Ovary (tissue), 9 donors: ENCODE results near the gene NFASC. TPM values are rescaled to one million over a fixed set of nuclear protein-coding genes. Genes with fewer than 3 reads are reported as not detected.
A peak's percentile ranks its signal among the peaks of the same experiment; 100 is the strongest.

Experiments
- DNase-seq, 5 donors: peaks; one replicate each; pipeline ENCODE4 v3.0.0-alpha.2; 2019 to 2020
- H3K27ac ChIP-seq, 2 donors: fragments of 200-600 bp; one replicate each; pipeline versions ENCODE4 v1.5.1 to v1.8.0; 2019 to 2022
- H3K27me3 ChIP-seq: fragments of 200-600 bp; one replicate; pipeline ENCODE4 v1.8.0; 2022
- H3K36me3 ChIP-seq: fragments of 200-600 bp; sonication (generic); one replicate; pipeline ENCODE4 v1.5.1; 2019
- H3K4me1 ChIP-seq: one replicate; pipeline ENCODE4 v1.8.1; 2013; ENCODE audit warnings: mild to moderate bottlenecking, moderate library complexity; ENCODE audit not compliant: insufficient read depth
- H3K4me3 ChIP-seq: fragments of 200-600 bp; sonication (generic); one replicate; pipeline ENCODE4 v1.5.1; 2017
- H3K9me3 ChIP-seq, 2 donors: fragments of 200-600 bp in 1 of 2; sonication (generic) in 1 of 2; one replicate each; pipeline versions ENCODE4 v1.5.1 to v1.8.1; 2013 to 2019; ENCODE audit warnings: mild to moderate bottlenecking in 1 of 2, moderate library complexity in 1 of 2
- CTCF ChIP-seq, 3 donors: fragments of 450-650 bp in 2 of 3; fragments of 200-600 bp in 1 of 3; IDR thresholded peaks; one replicate each; pipeline versions ENCODE4 v1.5.1 to v1.8.0; 2016 to 2022; ENCODE audit warnings: antibody characterized with exemption in 3 of 3, mild to moderate bottlenecking in 1 of 3
- EP300 ChIP-seq: sonication (generic); formaldehyde crosslinking; IDR thresholded peaks from one replicate; pipeline ENCODE4 v1.6.1; 2017; ENCODE audit warnings: antibody characterized with exemption
- POLR2A ChIP-seq: fragments of 450-650 bp; IDR thresholded peaks from one replicate; pipeline ENCODE4 v1.6.1; 2017; ENCODE audit warnings: antibody characterized with exemption, mild to moderate bottlenecking, moderate library complexity
- WGBS, 3 donors: extraction: QIAGEN DNeasy Blood & Tissue Kit in 1 of 3; methylation state at CpG; one replicate each; pipeline versions ENCODE4 v1.1.5 to v1.1.7; 2013 to 2017; 5-methylcytosine and 5-hydroxymethylcytosine counted together
- intact Hi-C, 4 donors: fragments of 100-400 bp; cut with DNase I; formaldehyde crosslinking; loops; one replicate each; pipeline versions ENCODE4 v1.11.0 to v1.15.1; 2022 to 2023
- polyA plus RNA-seq, 2 donors: library from polyadenylated mRNA; stranded (reverse); fragments of 200-250 nt in 1 of 2; fragments of 350-450 nt in 1 of 2; fragmentation: Illumina TruSeq in 1 of 2; extraction: RNeasy Lipid Tissue Mini Kit (QIAGEN cat#74804) in 1 of 2; gene quantifications; one replicate each; pipeline ENCODE4 v1.2.3, GENCODE V29; 2013 to 2014
- total RNA-seq, 7 donors: library from RNA; depleted of rRNA in 2 of 7; stranded (reverse); fragments of >200 nt in 2 of 7; fragmentation: NEBNext Ultra II Directional in 3 of 7; extraction: Animal tissue kit (Norgen Biotek cat#: 25700) in 3 of 7; gene quantifications; one replicate each; pipeline versions ENCODE4 v1.1.0 to v1.2.4, GENCODE V29; 2016 to 2023
- donor health status: DM: no; HTN: no; CAD: no; lungs with moderate emphysema.
- donor health status: DM: no; HTN: no; CAD: no.
- donor health status: Bipolar disorder and iron deficiency.
- donor health status: DM: yes; HTN: yes; CAD: no.
- donor health status: DM: no; HTN: no; CAD: no.
- donor health status: DM: yes; HTN: yes; CAD: no.

The NFASC gene
- total and polyA plus RNA-seq, 9 donors: 9.3 to 73.2 (median 20.9) TPM

GRCh38 chr1:204940591-204940990 lies 69.9 kb downstream of the NFASC start:
- Histone ChIP-seq H3K36me3 (no peaks in the 10 kb centered on the region), H3K27me3 (no peaks in the 10 kb centered on the region), H3K27ac (no peak overlapping the region), H3K4me1 (peaks cover 3% of the 10 kb centered on the region), H3K4me3 (no peak overlapping the region), H3K9me3 (no peaks in the 10 kb centered on the region)
- DNase-seq: no peak
- no peak for TF ChIP-seq EP300
- TF ChIP-seq CTCF (IDR thresholded peaks at IDR 0.05): no peak
- TF ChIP-seq POLR2A: no peak
- intact Hi-C loops: loop anchor here in 3 of 4 donors (5.0 to 10.0 kb wide), 4 partner anchors 53 to 376 kb away; no protein-coding TSS in a partner anchor
- 86 to 90% (median 89%) methylated on average over 2 of the region's 2 CpGs for WGBS, 3 donors

GRCh38 chr1:204941421-204942338 lies 71.0 kb downstream of the NFASC start:
- no peak overlapping the region for H3K27ac ChIP-seq
- no peak overlapping the region for H3K4me3 ChIP-seq
- intact Hi-C loops: loop anchor here in 3 of 4 donors (2.0 to 10.0 kb wide), 5 partner anchors 54 to 377 kb away; no protein-coding TSS in a partner anchor
- TF ChIP-seq POLR2A: no peak
- no peak for TF ChIP-seq EP300
- TF ChIP-seq CTCF (IDR thresholded peaks at IDR 0.05): peak; percentile 88 to 93 (median 93)
- DNase-seq: peak; percentile 47 to 83 (median 82)
- H3K9me3 ChIP-seq: no peaks in the 10 kb centered on the region
- WGBS, 3 donors: 31 to 32% (median 31%) methylated on average over 15 of the region's 15 CpGs
- no peaks in the 10 kb centered on the region for H3K27me3 ChIP-seq
- H3K36me3 ChIP-seq: no peaks in the 10 kb centered on the region
- peaks cover 3% of the 10 kb centered on the region for H3K4me1 ChIP-seq

- Histone ChIP-seq H3K27me3 (no peaks in the 10 kb centered on the region), H3K4me1 (peaks cover 3% of the 10 kb centered on the region), H3K4me3 (no peak overlapping the region), H3K27ac (no peak overlapping the region), H3K9me3 (no peaks in the 10 kb centered on the region), H3K36me3 (no peaks in the 10 kb centered on the region)
- intact Hi-C loops: loop anchor here in 3 of 4 donors (2.0 to 10.0 kb wide), 5 partner anchors 56 to 379 kb away; no protein-coding TSS in a partner anchor
- TF ChIP-seq EP300: no peak
- no peak for TF ChIP-seq POLR2A
- no peak for TF ChIP-seq CTCF (IDR thresholded peaks at IDR 0.05)
- DNase-seq: no peak
- WGBS, 3 donors: 78 to 91% (median 83%) methylated on average over 6 of the region's 6 CpGs
These were observed 72.8 kb downstream of the NFASC start for GRCh38 chr1:204943495-204943894.

- no peaks in the 10 kb centered on the region for H3K9me3 ChIP-seq
- WGBS, 3 donors: 90 to 92% (median 91%) methylated on average over 4 of the region's 4 CpGs
- no peaks in the 10 kb centered on the region for H3K36me3 ChIP-seq
- peaks cover 3% of the 10 kb centered on the region for H3K4me1 ChIP-seq
- TF ChIP-seq CTCF (IDR thresholded peaks at IDR 0.05) (no peak), POLR2A (no peak), EP300 (no peak)
- intact Hi-C loops: loop anchor here in 3 of 4 donors (5.0 to 10.0 kb wide), 4 partner anchors 57 to 380 kb away; no protein-coding TSS in a partner anchor
- H3K4me3 ChIP-seq: no peak overlapping the region
- no peak for DNase-seq
- no peak overlapping the region for H3K27ac ChIP-seq
- no peaks in the 10 kb centered on the region for H3K27me3 ChIP-seq
These were observed 74.0 kb downstream of the NFASC start for GRCh38 chr1:204944662-204945061.
